MM.1S (cell line): Measurements from ENCODE around the gene THOP1.
A peak's percentile ranks its signal among the peaks of the same experiment; 100 is the strongest.

Experiments used
- DNase-seq: peaks from one replicate; pipeline ENCODE4 v3.0.0-alpha.2; 2015
- H2AFZ ChIP-seq: fragments of 300-600 bp; sonication (generic); 2 replicates; pipeline ENCODE4 v1.6.0; 2016; ENCODE audit warnings: antibody characterized with exemption, low read length
- H3F3A ChIP-seq: fragments of 300-600 bp; sonication (generic); 2 replicates; pipeline ENCODE4 v1.6.1; 2016; ENCODE audit warnings: mild to moderate bottlenecking, antibody characterized with exemption, low read length, moderate library complexity, mixed read lengths; ENCODE audit not compliant: insufficient read depth
- H3K27ac ChIP-seq: fragments of 300-600 bp; sonication (generic); 2 replicates; pipeline ENCODE4 v1.5.1; 2016; ENCODE audit warnings: mild to moderate bottlenecking, low read length
- H3K27me3 ChIP-seq: fragments of 300-600 bp; sonication (generic); replicated peaks from 2 replicates; pipeline ENCODE4 v1.6.0; 2016; ENCODE audit warnings: low read length; ENCODE audit not compliant: insufficient read depth
- H3K36me3 ChIP-seq: fragments of 300-600 bp; sonication (generic); replicated peaks from 2 replicates; pipeline ENCODE4 v1.6.1; 2016; ENCODE audit warnings: mild to moderate bottlenecking, low read length, mixed read lengths; ENCODE audit not compliant: insufficient read depth
- H3K4me1 ChIP-seq: fragments of 300-600 bp; sonication (generic); 2 replicates; pipeline ENCODE4 v1.6.1; 2016; ENCODE audit warnings: low read length, mixed read lengths
- H3K4me2 ChIP-seq: fragments of 300-600 bp; sonication (generic); 2 replicates; pipeline ENCODE4 v1.6.0; 2016; ENCODE audit warnings: low read depth, low read length
- H3K4me3 ChIP-seq: fragments of 300-600 bp; sonication (generic); 2 replicates; pipeline ENCODE4 v1.5.1; 2016; ENCODE audit warnings: low read length, mixed read lengths
- H3K79me2 ChIP-seq: fragments of 300-600 bp; sonication (generic); 2 replicates; pipeline ENCODE4 v1.6.1; 2016; ENCODE audit warnings: mixed run types, low read length, mixed read lengths
- H3K9ac ChIP-seq: fragments of 300-600 bp; sonication (generic); 2 replicates; pipeline ENCODE4 v1.6.1; 2016; ENCODE audit warnings: low read length, mixed read lengths
- H3K9me2 ChIP-seq: fragments of 300-600 bp; sonication (generic); replicated peaks from 2 replicates; pipeline ENCODE4 v1.6.1; 2016; ENCODE audit warnings: mild to moderate bottlenecking, low read length, mixed read lengths; ENCODE audit not compliant: insufficient read depth
- H3K9me3 ChIP-seq: fragments of 300-600 bp; sonication (generic); replicated peaks from 2 replicates; pipeline ENCODE4 v1.6.1; 2016; ENCODE audit warnings: mild to moderate bottlenecking, low read length, mixed read lengths; ENCODE audit not compliant: insufficient read depth
- H4K20me1 ChIP-seq: fragments of 300-600 bp; sonication (generic); 2 replicates; pipeline ENCODE4 v1.6.1; 2016; ENCODE audit warnings: mild to moderate bottlenecking, low read length, moderate library complexity, mixed read lengths; ENCODE audit not compliant: insufficient read depth
- CTCF ChIP-seq: fragments of 300-600 bp; sonication (generic); IDR thresholded peaks from 2 replicates; pipeline ENCODE4 v1.5.1; 2016; ENCODE audit warnings: antibody characterized with exemption, low read length, mixed read lengths
- EZH2 ChIP-seq: fragments of 300-600 bp; sonication (generic); optimal IDR thresholded peaks from 2 replicates; pipeline ENCODE3; 2017; ENCODE audit warnings: low read depth, mild to moderate bottlenecking, antibody characterized with exemption, low read length, mixed read lengths
- EZH2phosphoT487 ChIP-seq: fragments of 300-600 bp; sonication (generic); IDR thresholded peaks from 2 replicates; pipeline ENCODE4 v1.6.1; 2018; ENCODE audit warnings: antibody characterized with exemption, low read length

Gene THOP1

GRCh38 chr19:2779121-2779740 lies 6.1 kb upstream of the THOP1 start:
- H3F3A ChIP-seq = peaks cover 7% of the 10 kb centered on the region
- H3K9me3 ChIP-seq = no peaks in the 10 kb centered on the region
- no peak overlapping the region for H3K4me3 ChIP-seq
- H3K4me1 ChIP-seq = peaks cover 16% of the 10 kb centered on the region
- peaks cover 20% of the 10 kb centered on the region; the same call in 1 of the 2 replicates for H4K20me1 ChIP-seq
- H3K9ac ChIP-seq = no peak overlapping the region
- DNase-seq = no peak
- H3K27ac ChIP-seq = no peak overlapping the region
- H3K36me3 ChIP-seq = no peaks in the 10 kb centered on the region
- no peak overlapping the region for H2AFZ ChIP-seq
- H3K27me3 ChIP-seq = no peaks in the 10 kb centered on the region
- H3K4me2 ChIP-seq = no peak overlapping the region
- no peaks in the 10 kb centered on the region for H3K9me2 ChIP-seq
- TF ChIP-seq EZH2phosphoT487 = no peak
- H3K79me2 ChIP-seq = peaks cover 89% of the 10 kb centered on the region

GRCh38 chr19:2780284-2780683 lies 5.0 kb upstream of the THOP1 start:
- Histone ChIP-seq H3K36me3 (no peaks in the 10 kb centered on the region), H3F3A (peaks cover 15% of the 10 kb centered on the region), H3K4me2 (no peak overlapping the region), H3K27me3 (no peaks in the 10 kb centered on the region), H3K9ac (no peak overlapping the region), H3K4me3 (no peak overlapping the region), H3K9me2 (no peaks in the 10 kb centered on the region), H3K27ac (no peak overlapping the region), H2AFZ (no peak overlapping the region), H4K20me1 (peaks cover 10% of the 10 kb centered on the region; the same call in 1 of the 2 replicates), H3K79me2 (peaks cover 78% of the 10 kb centered on the region), H3K9me3 (no peaks in the 10 kb centered on the region), H3K4me1 (peaks cover 24% of the 10 kb centered on the region)
- TF ChIP-seq CTCF (no peak), EZH2 (no peak), EZH2phosphoT487 (no peak)
- DNase-seq = no peak

GRCh38 chr19:2782329-2782935 lies 2.9 kb upstream of the THOP1 start:
- no peak for TF ChIP-seq EZH2
- no peak for TF ChIP-seq EZH2phosphoT487
- TF ChIP-seq CTCF = no peak
- H3K9me2 ChIP-seq = no peaks in the 10 kb centered on the region
- H3K9ac ChIP-seq = peak overlapping the region; percentile 91
- H3K4me2 ChIP-seq = peak overlapping the region; percentile 81
- no peaks in the 10 kb centered on the region for H3K27me3 ChIP-seq
- H4K20me1 ChIP-seq = peaks cover 10% of the 10 kb centered on the region; the same call in 1 of the 2 replicates
- peaks cover 77% of the 10 kb centered on the region for H3K79me2 ChIP-seq
- H2AFZ ChIP-seq = peak overlapping the region; percentile 57
- H3K27ac ChIP-seq = peak overlapping the region; percentile 50; the same call in 1 of the 2 replicates
- no peaks in the 10 kb centered on the region for H3K36me3 ChIP-seq
- peak overlapping the region; percentile 81 for H3K4me3 ChIP-seq
- H3K4me1 ChIP-seq = peaks cover 24% of the 10 kb centered on the region
- no peaks in the 10 kb centered on the region for H3K9me3 ChIP-seq
- peaks cover 15% of the 10 kb centered on the region for H3F3A ChIP-seq
- DNase-seq = peak; percentile 28
